Measurements from ENCODE around the gene HSD17B12.
"Not testable (repeated sequence)": the region's sequence is repeated elsewhere in the genome, so short reads cannot be mapped to it uniquely, and the experiment has no call there.

HSD17B12 gene

DNA sequence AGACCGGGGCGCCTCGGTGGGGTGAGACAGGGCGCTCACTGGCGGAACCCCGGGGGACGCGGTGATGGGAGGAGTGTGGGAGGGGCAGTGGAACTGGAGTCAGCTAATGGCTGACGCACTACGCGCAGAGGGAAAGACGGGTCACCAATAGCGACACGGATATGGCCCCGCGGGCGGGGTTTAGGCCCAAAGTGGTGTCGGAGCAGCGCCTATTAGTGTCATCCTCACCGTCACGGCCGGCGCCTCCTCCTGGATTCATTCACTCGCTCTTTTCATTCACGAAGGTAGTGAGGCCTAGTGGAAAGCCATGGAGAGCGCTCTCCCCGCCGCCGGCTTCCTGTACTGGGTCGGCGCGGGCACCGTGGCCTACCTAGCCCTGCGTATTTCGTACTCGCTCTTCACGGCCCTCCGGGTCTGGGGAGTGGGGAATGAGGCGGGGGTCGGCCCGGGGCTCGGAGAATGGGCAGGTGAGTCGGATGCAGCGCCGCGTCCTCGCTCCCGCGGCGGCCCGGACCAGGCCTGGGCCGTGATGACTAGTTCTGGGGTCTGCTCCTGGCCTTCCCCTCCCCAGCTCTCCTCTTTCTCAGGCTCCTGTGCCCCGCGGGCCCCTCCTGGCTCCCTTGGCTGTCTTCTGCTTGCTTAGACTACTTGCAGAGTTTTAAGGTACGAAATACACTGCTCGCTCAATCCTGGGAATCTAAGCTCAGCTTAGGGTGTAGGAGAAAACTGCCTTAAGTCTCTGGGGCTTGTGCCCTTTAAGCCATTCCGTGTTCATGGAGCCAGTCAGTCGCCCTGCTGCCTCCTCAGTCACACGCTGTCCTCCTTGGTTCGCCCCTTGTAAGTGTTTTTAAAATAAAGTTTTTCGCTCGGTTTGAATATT lies at the start of gene HSD17B12:
Gene HSD17B12, plus strand, starts transcription at position 218 of the 880 bp plus-strand sequence. Its CDS starts 90 bp downstream, at position 308.
- DNase-seq, result peak; percentile 98

DNA sequence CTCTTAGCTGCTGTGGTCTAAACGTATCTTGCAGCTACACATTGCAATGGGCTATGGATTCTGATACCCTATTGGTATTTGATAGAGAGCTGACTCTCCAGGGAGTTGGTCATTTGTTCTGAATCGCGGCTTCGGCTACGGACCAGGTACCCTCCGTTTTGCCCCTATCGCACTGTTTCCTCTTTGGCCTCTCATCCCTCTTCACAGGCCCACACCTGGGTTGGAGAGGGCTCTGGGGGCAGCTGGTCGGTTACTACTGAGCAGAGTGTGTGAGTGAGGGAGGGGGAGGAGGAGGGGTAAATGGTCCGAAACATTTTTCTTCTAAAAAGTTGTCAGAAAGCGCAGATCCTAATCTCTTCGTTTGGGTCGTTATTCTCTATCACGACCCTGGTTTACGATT lies 48.8 kb upstream of the HSD17B12 start:
- DNase-seq, result no peak

DNA sequence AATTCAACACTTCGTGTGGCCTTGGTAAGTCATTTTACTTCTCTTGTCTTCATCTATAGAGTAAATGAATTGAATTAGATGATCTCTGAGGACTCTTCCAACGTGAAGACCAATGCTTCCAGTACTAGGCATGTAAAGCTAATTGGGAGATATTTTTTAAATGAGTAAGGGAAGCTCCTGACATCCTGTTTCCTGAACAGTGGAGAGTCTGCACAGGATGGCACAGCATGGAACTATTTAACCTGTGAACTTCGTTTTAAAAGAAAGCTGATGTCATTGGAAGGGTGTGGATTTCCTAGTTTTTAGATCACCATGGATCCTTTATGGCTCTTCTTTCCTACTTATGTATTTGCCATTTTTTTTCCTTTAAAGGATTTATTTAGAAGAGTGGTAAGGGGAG lies 48.4 kb upstream of the HSD17B12 start:
- DNase-seq, result no peak

DNA sequence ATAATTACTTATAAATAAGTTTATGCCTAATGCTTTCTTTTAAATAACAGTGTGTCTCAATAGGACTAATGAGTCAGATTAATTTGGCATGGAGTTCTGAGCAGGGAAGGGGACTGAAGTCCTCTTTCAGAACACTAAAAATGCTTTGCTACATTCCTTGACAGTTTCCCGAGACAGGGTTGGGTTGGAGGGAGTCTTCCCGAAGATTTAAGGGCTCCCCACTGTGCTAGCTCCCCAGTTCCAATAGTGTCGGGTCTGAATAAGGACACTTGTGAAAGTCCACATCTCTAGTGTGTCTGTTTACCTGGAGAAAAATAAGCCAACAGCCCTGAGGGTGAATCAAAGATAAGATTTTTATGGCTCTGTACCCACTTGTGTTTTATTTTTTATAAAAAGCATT lies 41.8 kb upstream of the HSD17B12 start:
- no peak for DNase-seq

DNA sequence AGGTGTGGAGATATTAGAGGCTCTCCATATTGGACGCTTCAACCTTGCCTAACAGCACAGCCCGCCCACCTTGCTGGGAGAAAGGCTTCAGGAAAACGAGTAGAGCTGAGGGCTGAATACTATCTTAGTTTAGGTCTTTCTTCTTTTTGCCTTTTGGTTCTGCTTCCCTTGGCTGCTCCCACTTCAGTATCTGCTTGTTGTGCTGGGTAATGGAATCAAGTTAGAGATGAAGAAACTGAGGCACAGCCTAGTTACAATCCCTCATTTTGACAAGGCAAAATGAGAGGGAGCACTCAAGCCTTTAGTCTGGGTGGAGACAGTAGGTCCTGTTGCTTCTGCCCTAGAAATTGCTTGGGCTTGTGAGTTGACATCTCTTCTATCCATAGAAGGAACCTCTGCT lies 41.3 kb upstream of the HSD17B12 start:
- DNase-seq, result no peak

DNA sequence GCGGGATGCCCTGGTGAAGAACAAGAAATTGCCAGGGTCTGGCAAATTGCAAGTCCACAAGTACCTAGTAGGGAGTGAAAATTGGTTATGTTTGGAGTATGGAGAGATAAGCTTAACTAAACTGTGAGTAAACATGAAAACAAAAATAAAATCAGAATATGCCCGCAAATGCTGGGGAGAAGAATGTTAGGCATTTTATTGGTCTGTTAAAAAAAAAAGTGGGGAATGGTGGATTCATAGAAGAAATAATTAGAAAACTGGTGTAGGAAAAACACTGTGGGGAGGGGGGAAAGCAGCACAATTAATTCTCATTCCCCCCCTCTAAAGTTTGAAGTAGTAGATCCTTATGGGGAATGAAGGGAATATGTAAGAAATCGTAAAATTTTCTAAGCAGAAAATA lies 40.6 kb upstream of the HSD17B12 start:
- DNase-seq, result no peak

DNA sequence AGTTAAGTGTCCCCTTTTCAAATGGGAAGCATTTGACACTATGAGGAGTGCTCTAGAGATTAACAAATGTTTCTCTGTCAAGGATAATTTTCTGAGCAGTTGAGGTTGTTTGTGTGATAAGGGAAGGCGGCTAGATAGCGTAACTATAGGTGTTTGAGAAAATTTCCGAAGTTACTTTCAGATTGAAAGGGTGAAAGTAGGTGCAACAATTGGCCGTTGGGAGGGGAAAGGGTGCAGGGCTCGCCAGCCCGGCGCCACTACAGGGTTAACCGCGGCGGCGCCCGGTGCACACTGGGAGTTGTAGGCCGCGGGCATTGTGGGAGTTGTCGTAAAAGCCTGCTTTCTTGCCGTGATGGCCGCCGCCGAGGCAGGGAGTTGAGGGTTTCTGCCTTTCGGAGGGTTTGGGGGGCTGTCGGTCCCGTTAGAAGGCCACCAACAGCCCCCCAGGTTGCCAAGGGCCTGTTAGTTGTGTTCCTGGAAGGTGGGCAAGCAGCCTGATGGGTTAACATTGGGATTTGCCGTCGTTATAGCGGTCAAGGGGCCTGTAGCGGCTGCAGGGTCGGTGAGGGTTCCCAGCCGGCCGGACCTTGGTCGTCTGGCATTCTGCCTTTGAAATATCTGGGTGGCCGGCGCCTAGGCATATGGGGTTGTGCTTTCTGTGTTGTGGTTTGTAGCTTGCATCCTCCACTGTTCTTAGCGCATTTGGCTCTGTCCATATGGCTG lies 36.5 kb upstream of the HSD17B12 start:
- DNase-seq, result peak; percentile 86

DNA sequence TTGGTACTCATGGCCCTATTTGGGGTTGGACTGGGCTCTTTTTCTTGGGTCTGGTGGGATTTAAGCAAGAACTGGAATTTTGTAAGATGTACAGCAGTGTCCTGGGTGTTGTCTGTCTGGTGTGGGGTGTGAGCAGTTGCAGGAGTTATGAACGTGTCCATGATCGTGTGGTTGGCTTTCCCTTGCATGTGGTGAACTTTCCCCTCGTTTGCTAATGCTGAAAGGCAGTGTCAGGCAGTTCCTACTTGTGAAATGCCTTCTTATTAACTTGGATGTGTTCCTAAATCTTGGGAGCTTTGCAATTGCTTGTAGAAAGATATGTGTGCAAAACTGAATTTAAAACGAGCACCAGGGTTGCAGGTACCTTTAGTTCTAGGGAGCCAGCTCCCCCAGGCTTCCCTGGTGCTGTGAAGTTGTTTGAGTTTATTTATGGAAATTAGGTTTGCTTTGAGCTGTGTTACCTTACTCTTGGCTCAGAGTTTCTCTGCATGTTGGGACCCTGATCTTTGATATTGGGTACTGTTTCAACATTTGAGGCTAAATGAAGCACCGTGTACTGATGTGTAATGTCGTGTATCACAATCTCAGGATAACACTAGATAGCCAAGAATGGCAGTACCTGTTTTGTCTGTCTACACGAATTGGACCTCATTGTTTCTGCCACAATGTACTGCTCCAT lies 35.8 kb upstream of the HSD17B12 start:
- DNase-seq, result no peak

DNA sequence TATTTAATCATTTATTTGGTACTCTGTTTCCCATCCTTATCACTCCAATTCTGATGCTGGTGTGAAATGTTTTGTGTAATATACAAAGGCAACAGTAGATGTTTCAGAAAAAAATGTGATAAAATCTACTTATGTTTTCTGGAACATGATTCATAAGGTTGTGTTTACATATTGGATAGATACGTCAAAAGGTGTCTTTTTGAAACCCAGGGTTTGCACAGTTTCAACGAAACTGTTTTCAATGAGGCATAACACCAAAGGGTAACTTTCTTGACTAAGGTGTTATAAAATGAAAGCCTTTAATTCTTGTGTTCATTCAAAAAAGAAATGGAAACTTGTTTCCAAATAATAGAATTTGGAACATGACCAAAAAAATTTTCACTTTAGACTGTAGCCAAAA lies 33.8 kb upstream of the HSD17B12 start:
- no peak for DNase-seq

DNA sequence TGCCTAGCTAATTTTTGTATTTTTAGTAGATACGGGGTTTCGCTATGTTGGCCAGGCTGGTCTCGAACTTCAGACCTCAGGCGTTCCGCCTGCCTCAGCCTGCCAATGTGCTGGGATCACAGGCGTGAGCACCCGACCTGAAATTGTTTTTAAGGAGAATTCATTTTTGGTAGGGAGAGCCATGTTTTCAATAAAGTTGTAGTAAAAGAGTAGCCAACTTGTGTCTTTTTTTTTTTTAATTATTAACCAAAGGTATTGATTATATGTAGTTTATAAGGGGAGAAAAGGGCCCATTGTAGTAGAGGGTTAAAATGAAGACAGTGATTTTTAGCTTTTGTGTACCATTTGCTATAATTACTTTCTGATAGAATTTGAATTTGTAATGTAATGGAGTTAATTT lies 31.6 kb upstream of the HSD17B12 start:
- DNase-seq, result no peak

DNA sequence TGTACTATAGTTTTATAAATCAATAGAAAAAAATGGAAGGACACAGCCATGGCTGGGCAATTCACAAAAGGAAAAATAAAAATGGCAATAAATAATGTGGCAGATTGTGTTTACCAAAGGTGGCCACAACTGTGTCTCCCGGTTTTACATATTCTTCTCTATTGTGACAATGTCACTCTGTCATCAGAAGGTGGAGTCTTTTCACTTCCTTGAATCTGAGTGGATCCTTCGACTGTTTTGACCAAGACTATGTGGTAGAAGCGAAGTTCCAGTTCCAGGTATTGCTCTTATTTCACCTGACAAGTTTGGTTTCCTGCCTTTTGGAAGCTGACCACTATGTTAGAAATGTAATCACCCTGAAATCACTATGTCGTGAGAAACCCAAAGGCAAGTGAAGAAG lies 31.0 kb upstream of the HSD17B12 start:
- no peak for DNase-seq

DNA sequence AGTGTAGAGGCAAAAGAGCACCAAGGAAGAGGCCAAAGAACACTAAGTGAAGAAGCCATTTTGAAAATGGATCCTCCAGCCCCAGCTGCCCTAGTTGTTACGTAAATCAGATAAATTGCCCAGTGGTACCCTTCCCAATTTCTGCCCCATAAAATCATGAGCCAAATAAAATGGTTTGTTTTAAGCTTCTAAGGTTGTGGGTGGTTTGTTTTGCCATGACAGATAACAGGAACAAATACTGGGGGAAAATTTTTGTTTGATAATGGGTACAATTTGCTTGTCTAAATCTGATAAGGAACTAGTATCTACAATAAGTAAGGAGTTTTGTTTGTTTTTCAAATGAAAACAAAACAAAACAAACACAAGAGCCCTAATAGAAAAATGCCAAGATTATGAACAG lies 30.6 kb upstream of the HSD17B12 start:
- no peak for DNase-seq

DNA sequence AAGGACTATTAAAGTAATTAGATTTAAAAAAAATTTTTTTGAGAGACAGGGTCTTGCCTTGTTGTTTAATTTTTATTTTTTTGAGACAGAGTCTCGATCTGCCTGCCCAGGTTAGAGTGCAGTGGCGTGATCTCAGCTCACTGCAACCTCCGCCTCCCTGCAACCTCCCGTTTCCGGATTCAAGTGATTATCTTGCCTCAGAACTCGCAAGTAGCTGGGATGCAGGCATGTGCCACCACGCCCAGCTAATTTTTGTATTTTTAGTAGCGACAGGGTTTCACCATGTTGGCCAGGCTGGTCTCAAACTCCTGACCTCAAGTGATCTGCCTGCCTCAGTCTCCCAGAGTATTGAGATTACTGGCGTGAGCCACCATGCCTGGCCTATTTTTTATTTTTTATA lies 17.5 kb upstream of the HSD17B12 start:
- not testable (repeated sequence) for DNase-seq

DNA sequence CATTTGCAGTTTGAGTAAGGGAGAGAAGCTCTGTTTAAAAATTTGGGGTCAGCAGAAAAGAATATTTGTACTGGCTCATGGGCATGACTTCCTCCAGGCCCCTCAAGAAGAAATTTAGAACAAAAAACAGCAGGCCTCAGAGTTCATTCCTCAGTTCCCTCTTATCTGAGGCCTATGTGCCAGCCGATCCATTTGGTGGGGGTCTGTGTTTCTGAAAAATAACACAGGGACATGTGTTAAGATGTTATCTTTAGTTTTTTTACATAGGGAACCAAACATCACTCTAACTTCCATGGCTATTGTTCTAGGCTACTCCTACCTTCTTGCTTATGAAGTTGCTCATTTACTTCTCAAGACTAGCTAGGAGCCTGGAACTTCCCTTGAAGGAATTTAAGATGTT lies 16.2 kb upstream of the HSD17B12 start:
- no peak for DNase-seq

DNA sequence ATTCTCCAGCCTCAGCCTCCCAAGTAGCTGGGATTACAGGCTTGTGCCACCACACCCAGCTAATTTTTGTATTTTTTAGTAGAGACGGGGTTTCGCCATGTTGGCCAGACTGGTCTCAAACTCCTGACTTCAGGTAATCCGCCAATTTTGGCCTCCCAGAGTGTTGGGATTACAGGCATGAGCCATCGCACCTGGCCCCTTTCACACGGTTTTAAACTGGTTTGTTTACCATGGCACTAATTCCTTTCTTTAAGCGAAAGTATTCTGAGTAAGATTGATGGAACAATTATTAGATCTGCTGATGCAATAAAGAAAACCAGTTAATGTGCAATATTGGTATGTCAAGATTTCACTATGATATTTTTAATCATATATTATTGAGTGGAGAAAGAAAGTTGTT lies 9.3 kb upstream of the HSD17B12 start:
- DNase-seq, result not testable (repeated sequence)

DNA sequence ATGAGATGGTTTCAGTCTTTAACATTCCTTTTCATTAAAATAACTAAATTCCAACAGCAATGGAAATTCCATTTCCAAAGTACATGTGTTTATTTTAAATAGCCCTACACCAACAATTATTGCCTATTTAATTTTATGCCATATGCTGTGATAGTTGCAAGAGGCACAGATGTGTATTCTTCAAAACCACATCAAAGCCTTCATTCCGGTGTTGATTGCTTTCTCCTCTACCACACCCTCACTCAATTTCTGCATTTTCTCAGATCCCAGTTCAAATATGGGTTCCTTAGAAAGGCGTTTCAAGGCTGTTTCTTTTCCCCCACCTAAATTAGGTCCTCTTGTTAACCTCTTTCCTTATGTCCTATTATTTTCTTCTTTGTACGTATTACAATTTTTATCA lies 6.0 kb upstream of the HSD17B12 start:
- DNase-seq, result no peak

DNA sequence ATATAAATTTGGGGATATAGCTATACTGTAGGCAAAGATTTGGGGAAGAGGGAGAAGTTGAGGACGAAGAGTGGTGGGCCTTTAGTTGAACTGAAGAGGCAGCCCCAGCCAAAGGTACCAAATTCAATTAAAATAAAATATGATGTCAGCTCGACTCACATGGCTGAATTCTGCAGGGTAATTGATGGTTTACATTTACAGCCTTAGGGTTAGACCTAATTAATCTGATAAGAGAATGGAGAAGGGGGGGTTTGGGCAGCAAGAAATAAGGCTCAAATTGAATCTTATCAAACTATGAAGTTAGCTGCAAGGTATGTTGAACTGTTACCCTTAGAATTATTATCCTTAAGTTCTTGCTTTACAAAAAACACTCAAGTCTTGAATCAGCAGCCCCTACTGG lies 3.6 kb upstream of the HSD17B12 start:
- no peak for DNase-seq

DNA sequence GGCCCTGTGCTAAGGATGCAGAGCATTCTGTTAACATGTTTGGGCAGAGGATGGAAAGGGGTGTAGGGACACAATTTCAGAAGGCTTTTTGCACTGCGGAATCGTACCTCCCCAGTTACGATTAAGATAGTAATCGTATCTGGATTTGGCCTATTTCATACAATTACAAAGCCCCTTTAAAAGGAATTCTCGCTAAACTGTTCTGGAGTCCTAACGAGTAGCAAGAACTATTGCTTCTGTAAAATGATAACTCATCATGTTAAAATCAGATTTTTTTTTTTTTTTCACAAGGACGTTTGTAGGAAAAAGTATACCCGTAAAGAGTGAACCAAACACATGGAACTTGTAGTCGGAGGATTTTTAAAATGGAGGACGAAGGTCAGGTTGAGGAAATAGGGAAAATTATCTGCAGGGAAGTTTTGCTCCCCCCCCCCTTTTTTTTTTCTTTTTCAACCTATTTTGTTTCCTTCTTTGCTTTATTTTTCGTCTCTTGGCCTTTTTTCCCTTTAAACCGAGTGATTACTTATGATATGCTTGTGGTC lies 934 bp downstream of the HSD17B12 start:
- DNase-seq, result no peak

DNA sequence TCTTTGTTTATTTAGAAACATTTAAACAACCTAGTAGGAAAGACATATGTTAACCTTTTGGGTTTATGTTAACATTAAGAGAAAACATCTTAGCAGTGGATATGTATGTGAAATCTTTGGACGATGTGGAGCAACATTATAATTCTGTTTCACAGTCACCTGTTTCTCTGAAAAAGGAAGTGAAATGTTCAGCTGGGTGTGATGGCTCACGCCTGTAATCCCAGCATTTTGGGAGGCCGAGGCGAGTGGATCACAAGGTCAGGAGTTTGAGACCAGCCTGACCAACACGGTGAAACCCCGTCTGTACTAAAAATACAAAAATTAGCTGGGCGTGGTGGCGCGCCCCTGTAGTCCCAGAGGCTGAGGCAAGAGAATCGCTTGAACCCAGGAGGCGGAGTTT lies 1.5 kb downstream of the HSD17B12 start:
- not testable (repeated sequence) for DNase-seq

DNA sequence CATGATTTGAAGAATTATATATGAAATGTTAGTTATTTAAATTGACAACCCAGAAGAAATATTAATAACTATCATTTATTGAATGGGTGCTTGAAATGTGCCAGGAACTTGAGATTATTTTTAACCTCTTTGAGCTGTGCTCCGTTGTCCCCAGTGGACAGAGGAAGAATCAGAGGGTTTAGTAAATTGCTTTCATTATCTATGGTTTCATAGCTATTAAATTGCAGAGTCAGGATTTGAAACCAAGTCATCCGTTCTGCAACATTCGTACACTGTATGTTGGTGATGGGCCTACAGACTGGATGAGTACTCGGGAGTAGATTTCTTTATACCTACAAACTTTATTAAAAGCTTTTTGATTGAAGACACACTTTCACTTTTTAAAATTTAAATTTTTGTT lies 4.9 kb downstream of the HSD17B12 start:
- no peak for DNase-seq

DNA sequence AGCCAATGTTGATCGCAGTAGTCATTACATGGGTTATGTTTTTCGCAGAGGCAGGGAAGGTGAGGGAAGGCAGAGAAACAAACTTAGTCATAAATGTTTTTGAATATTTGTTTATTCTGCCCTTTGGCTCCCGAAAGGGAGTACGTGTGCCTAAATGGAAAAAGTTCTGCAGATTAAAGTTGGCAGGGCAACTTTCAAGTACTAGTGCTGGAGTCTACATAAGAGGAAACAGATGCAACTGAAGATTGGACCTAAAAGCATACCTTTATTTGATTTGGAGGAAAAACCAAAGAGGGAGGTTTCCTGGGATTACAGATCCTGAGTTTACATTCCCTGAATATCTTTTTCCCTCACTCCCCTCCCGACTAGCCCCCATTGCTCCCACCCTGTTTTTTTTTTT lies 5.7 kb downstream of the HSD17B12 start:
- no peak for DNase-seq

DNA sequence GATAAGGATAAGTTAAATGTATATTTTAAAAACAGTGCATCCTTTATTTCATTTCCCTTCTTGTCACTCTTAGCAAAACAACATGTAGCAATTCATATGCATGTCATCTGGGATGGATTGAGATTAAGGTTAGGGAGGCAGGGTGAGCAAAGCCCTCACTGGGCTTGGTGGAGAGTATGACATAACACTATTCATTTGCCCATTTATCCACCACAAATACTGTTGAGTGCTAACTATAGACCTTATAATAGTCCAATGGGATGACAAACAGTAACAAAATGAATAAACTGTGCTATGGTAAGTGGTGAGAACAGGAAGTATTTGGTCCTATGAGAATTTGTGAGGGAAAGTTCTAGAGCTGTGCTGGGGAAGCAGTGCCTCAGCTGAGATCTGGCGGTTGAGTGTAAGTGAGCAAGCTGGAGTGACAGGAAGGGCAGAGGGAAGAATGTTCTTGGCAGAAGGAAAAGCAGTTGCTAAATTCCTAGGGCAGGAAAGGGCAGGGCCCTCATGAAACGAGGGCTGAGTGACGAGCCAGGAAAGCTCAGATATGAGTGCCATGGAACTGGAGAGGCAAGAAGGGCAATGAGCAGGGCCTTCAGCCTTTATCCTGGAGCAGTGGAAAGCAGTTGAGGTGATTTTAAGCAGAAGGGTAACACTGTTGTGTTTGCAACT lies 6.7 kb downstream of the HSD17B12 start:
- no peak for DNase-seq

DNA sequence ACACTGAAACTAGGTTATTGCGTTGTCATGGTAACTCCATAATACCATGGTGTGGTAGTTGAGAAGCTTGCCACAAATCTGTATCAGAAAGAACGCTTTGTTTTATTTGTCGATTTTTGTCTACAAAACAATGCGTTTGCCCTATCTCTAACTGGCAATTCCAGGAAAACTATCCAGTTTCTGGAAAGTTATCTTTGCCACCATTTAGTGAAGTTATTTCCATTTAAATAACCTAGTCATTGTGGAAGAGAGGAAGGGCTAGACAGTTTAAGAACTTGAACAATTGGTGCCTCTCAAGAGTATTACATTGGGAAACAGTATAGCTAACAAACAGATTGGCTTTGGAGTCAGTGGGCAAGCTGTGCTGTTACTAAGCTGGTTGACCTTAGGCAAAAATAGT lies 7.9 kb downstream of the HSD17B12 start:
- DNase-seq, result no peak

Data from CD4-positive, alpha-beta T cell treated with Interleukin-17A for 4 hours (primary cell).